Smooth muscle cell (in vitro differentiated cells): ENCODE data around the gene PARK7. TPM values are rescaled to one million over a fixed set of nuclear protein-coding genes. Genes with fewer than 3 reads are reported as not detected.

ENCODE experiments used
- DNase-seq: peaks from one replicate; lab custom pipeline; 2025; ENCODE audit not compliant: unreplicated experiment; lab: John Stamatoyannopoulos, UW
- H2AFZ ChIP-seq: fragments of 200-600 bp; sonication (generic); 2 replicates; pipeline ENCODE4 v1.6.0; 2016; ENCODE audit warnings: antibody characterized with exemption, low read depth, mild to moderate bottlenecking
- H3F3A ChIP-seq: fragments of 200-600 bp; sonication (generic); 2 replicates; pipeline ENCODE4 v1.6.0; 2017; ENCODE audit warnings: antibody characterized with exemption, low read depth
- H3K27ac ChIP-seq: fragments of 200-600 bp; sonication (generic); 2 replicates; pipeline ENCODE4 v1.5.1; 2016; ENCODE audit warnings: low read depth, mild to moderate bottlenecking
- H3K27me3 ChIP-seq: fragments of 200-600 bp; sonication (generic); 2 replicates; pipeline ENCODE4 v1.6.1; 2016; ENCODE audit warnings: low read depth, mild to moderate bottlenecking
- H3K36me3 ChIP-seq: fragments of 200-600 bp; sonication (generic); 2 replicates; pipeline ENCODE4 v1.5.1; 2016; ENCODE audit warnings: low read depth
- H3K4me1 ChIP-seq: fragments of 200-600 bp; sonication (generic); 2 replicates; pipeline ENCODE4 v1.5.1; 2016; ENCODE audit warnings: low read depth
- H3K4me2 ChIP-seq: fragments of 200-600 bp; sonication (generic); 2 replicates; pipeline ENCODE4 v1.6.0; 2016; ENCODE audit warnings: mild to moderate bottlenecking
- H3K4me3 ChIP-seq: fragments of 200-600 bp; sonication (generic); 2 replicates; pipeline ENCODE4 v1.5.1; 2016; ENCODE audit warnings: mild to moderate bottlenecking
- H3K79me2 ChIP-seq: fragments of 200-600 bp; sonication (generic); 2 replicates; pipeline ENCODE4 v1.6.0; 2016; ENCODE audit warnings: low read depth, mild to moderate bottlenecking
- H3K9ac ChIP-seq: fragments of 200-600 bp; sonication (generic); 2 replicates; pipeline ENCODE4 v1.6.0; 2016; ENCODE audit warnings: low read depth
- H3K9me3 ChIP-seq: fragments of 200-600 bp; sonication (generic); replicated peaks from 2 replicates; pipeline ENCODE4 v1.5.1; 2016; ENCODE audit warnings: low read depth
- H4K20me1 ChIP-seq: fragments of 200-600 bp; sonication (generic); 2 replicates; pipeline ENCODE4 v1.6.0; 2016; ENCODE audit warnings: low read depth
- CTCF ChIP-seq: fragments of 200-600 bp; sonication (generic); IDR thresholded peaks from 2 replicates; pipeline ENCODE4 v1.5.1; 2017; ENCODE audit warnings: borderline replicate concordance, mild to moderate bottlenecking, antibody characterized with exemption; ENCODE audit not compliant: insufficient read depth, poor library complexity, severe bottlenecking
- WGBS: methylation state at CpG from one replicate; pipeline ENCODE4 v1.1.7; 2016; ENCODE audit warnings: low lambda C conversion rate; 5-methylcytosine and 5-hydroxymethylcytosine counted together
- polyA plus RNA-seq: library from polyadenylated mRNA; unstranded; fragments of >200 nt; fragmentation: Nextera tagmentation; extraction: Ambion mirVana; gene quantifications from 2 replicates; pipeline ENCODE4 v1.2.1, GENCODE V29; 2016
- total RNA-seq: library from RNA; depleted of rRNA; stranded (reverse); fragments of >200 nt; gene quantifications from 2 replicates; pipeline ENCODE4 v1.2.3, GENCODE V29; 2014

Gene PARK7
- total and polyA plus RNA-seq, 2 experiments from 2014 or later = 179 to 461 TPM

- 91% methylated on average over 65 of the region's 65 CpGs for WGBS
- no peak for DNase-seq
- H3K79me2 ChIP-seq = no peaks in the 10 kb centered on the region
Measured at GRCh38 chr1:7953850-7954609, 7.5 kb upstream of the PARK7 start.

GRCh38 chr1:7954683-7955082 is 6.8 kb upstream of the PARK7 start:
- H3K4me3 ChIP-seq = no peak overlapping the region
- TF ChIP-seq CTCF = no peak
- no peak overlapping the region for H2AFZ ChIP-seq
- no peak overlapping the region for H3K9ac ChIP-seq
- H3F3A ChIP-seq = no peaks in the 10 kb centered on the region
- DNase-seq = no peak
- no peaks in the 10 kb centered on the region for H3K4me1 ChIP-seq
- no peaks in the 10 kb centered on the region for H4K20me1 ChIP-seq
- H3K4me2 ChIP-seq = no peak overlapping the region
- H3K36me3 ChIP-seq = no peaks in the 10 kb centered on the region
- no peaks in the 10 kb centered on the region for H3K9me3 ChIP-seq
- no peaks in the 10 kb centered on the region for H3K27me3 ChIP-seq
- WGBS = 94% methylated on average over 7 of the region's 7 CpGs
- H3K27ac ChIP-seq = no peak overlapping the region
- H3K79me2 ChIP-seq = no peaks in the 10 kb centered on the region

More at GRCh38 chr1:7953850-7954609, 7.5 kb upstream of the PARK7 start:
- H3K36me3 ChIP-seq = no peaks in the 10 kb centered on the region
- H3F3A ChIP-seq = no peaks in the 10 kb centered on the region
- no peaks in the 10 kb centered on the region for H3K4me1 ChIP-seq
- no peak overlapping the region for H3K9ac ChIP-seq
- no peak overlapping the region for H3K4me2 ChIP-seq
- H4K20me1 ChIP-seq = no peaks in the 10 kb centered on the region
- no peak overlapping the region for H3K4me3 ChIP-seq
- H3K27me3 ChIP-seq = no peaks in the 10 kb centered on the region
- no peak for TF ChIP-seq CTCF
- H3K9me3 ChIP-seq = no peaks in the 10 kb centered on the region
- H2AFZ ChIP-seq = no peak overlapping the region
- H3K27ac ChIP-seq = no peak overlapping the region

- Histone ChIP-seq H3K9me3 (no peaks in the 10 kb centered on the region), H3K27ac (no peak overlapping the region), H3K79me2 (peaks cover 4% of the 10 kb centered on the region), H2AFZ (no peak overlapping the region), H3K27me3 (no peaks in the 10 kb centered on the region), H4K20me1 (no peaks in the 10 kb centered on the region), H3F3A (peaks cover 4% of the 10 kb centered on the region), H3K4me3 (no peak overlapping the region), H3K4me2 (no peak overlapping the region), H3K9ac (no peak overlapping the region), H3K36me3 (no peaks in the 10 kb centered on the region), H3K4me1 (peaks cover 4% of the 10 kb centered on the region)
- no peak for TF ChIP-seq CTCF
- no peak for DNase-seq
- WGBS = 67% methylated on average over 10 of the region's 10 CpGs
Measured at GRCh38 chr1:7956218-7957032, 5.1 kb upstream of the PARK7 start.
